Dedifferentiated amniotic fluid mesenchymal stem cell (primary cell): ENCODE measurements around the gene RGS6.

Experiments used
- DNase-seq: peaks from one replicate; pipeline ENCODE4 v3.0.0-alpha.2; 2016; ENCODE audit errors: extremely low spot score

RGS6 gene

GRCh38 chr14:72247896-72248465, 315.8 kb downstream of the RGS6 start:
- DNase-seq, result no peak

GRCh38 chr14:72253503-72253902, 321.3 kb downstream of the RGS6 start:
- DNase-seq, result no peak

- no peak for DNase-seq
Observed at GRCh38 chr14:72254202-72254936, 322.1 kb downstream of the RGS6 start.

GRCh38 chr14:72254937-72255472, 322.8 kb downstream of the RGS6 start:
- DNase-seq, result no peak

- no peak for DNase-seq
Observed at GRCh38 chr14:72256055-72256454, 323.8 kb downstream of the RGS6 start.

- DNase-seq, result no peak
Observed at GRCh38 chr14:72261068-72261467, 328.8 kb downstream of the RGS6 start.

GRCh38 chr14:72262771-72263170, 330.5 kb downstream of the RGS6 start:
- DNase-seq, result no peak

- no peak for DNase-seq
Observed at GRCh38 chr14:72264716-72265115, 332.5 kb downstream of the RGS6 start.

- DNase-seq, result no peak
Observed at GRCh38 chr14:72270147-72270727, 338.0 kb downstream of the RGS6 start.

- DNase-seq, result no peak
Observed at GRCh38 chr14:72270749-72271148, 338.5 kb downstream of the RGS6 start.

- no peak for DNase-seq
Observed at GRCh38 chr14:72275242-72275641, 343.0 kb downstream of the RGS6 start.

GRCh38 chr14:72278316-72278715, 346.1 kb downstream of the RGS6 start:
- DNase-seq, result no peak

GRCh38 chr14:72284176-72284575, 351.9 kb downstream of the RGS6 start:
- DNase-seq, result no peak

GRCh38 chr14:72290241-72290640, 358.0 kb downstream of the RGS6 start:
- DNase-seq, result no peak

GRCh38 chr14:72291908-72292688, 359.9 kb downstream of the RGS6 start:
- DNase-seq, result peak; percentile 56

- DNase-seq, result no peak
Observed at GRCh38 chr14:72292689-72293024, 360.4 kb downstream of the RGS6 start.

GRCh38 chr14:72301352-72301751, 369.1 kb downstream of the RGS6 start:
- DNase-seq, result no peak

GRCh38 chr14:72303930-72304329, 371.7 kb downstream of the RGS6 start:
- DNase-seq, result no peak

GRCh38 chr14:72305561-72305960, 373.3 kb downstream of the RGS6 start:
- no peak for DNase-seq

- DNase-seq, result no peak
Observed at GRCh38 chr14:72308967-72309485, 376.8 kb downstream of the RGS6 start.

GRCh38 chr14:72311116-72311515, 378.9 kb downstream of the RGS6 start:
- no peak for DNase-seq

GRCh38 chr14:72311516-72311915, 379.3 kb downstream of the RGS6 start:
- no peak for DNase-seq
